Hepatocyte (in vitro differentiated cells): ENCODE data around the gene UVRAG. TPM values are rescaled to one million over a fixed set of nuclear protein-coding genes. Genes with fewer than 3 reads are reported as not detected.

ENCODE experiments used
- DNase-seq: peaks from one replicate; pipeline ENCODE4 v3.0.0-alpha.2; 2016; ENCODE audit warnings: low spot score
- H2AFZ ChIP-seq: fragments of 200-600 bp; sonication (generic); 2 replicates; pipeline ENCODE4 v1.6.0; 2016; ENCODE audit warnings: antibody characterized with exemption, mild to moderate bottlenecking
- H3K27ac ChIP-seq: fragments of 200-600 bp; sonication (generic); 2 replicates; pipeline ENCODE4 v1.5.1; 2016; ENCODE audit warnings: mild to moderate bottlenecking
- H3K27me3 ChIP-seq: fragments of 200-600 bp; sonication (generic); 2 replicates; pipeline ENCODE4 v1.6.1; 2016
- H3K36me3 ChIP-seq: fragments of 200-600 bp; sonication (generic); replicated peaks from 2 replicates; pipeline ENCODE4 v1.5.1; 2016; ENCODE audit warnings: low read depth; ENCODE audit not compliant: insufficient read depth
- H3K4me1 ChIP-seq: fragments of 200-600 bp; sonication (generic); 2 replicates; pipeline ENCODE4 v1.5.1; 2016; ENCODE audit warnings: mild to moderate bottlenecking, moderate library complexity; ENCODE audit not compliant: insufficient read depth
- H3K4me2 ChIP-seq: fragments of 200-600 bp; sonication (generic); 2 replicates; pipeline ENCODE4 v1.6.0; 2016
- H3K4me3 ChIP-seq: fragments of 200-600 bp; sonication (generic); 2 replicates; pipeline ENCODE4 v1.5.1; 2016; ENCODE audit warnings: mild to moderate bottlenecking
- H3K79me2 ChIP-seq: fragments of 200-600 bp; sonication (generic); 2 replicates; pipeline ENCODE4 v1.6.0; 2017; ENCODE audit warnings: mild to moderate bottlenecking
- H3K9me2 ChIP-seq: fragments of 200-600 bp; sonication (generic); replicated peaks from 2 replicates; pipeline ENCODE4 v1.6.0; 2017; ENCODE audit warnings: mild to moderate bottlenecking; ENCODE audit not compliant: insufficient read depth
- H3K9me3 ChIP-seq: fragments of 200-600 bp; sonication (generic); 2 replicates; pipeline ENCODE4 v1.5.1; 2016; ENCODE audit warnings: low read depth, mild to moderate bottlenecking
- H4K20me1 ChIP-seq: fragments of 200-600 bp; sonication (generic); 2 replicates; pipeline ENCODE4 v1.6.0; 2016; ENCODE audit warnings: mild to moderate bottlenecking; ENCODE audit not compliant: insufficient read depth, poor library complexity, severe bottlenecking
- CTCF ChIP-seq: fragments of 200-600 bp; sonication (generic); IDR thresholded peaks from 2 replicates; pipeline ENCODE4 v1.5.1; 2016; ENCODE audit warnings: antibody characterized with exemption, mild to moderate bottlenecking; ENCODE audit not compliant: poor library complexity
- EZH2 ChIP-seq: fragments of 200-600 bp; sonication (generic); IDR thresholded peaks from 2 replicates; pipeline ENCODE4 v1.6.1; 2016; ENCODE audit warnings: antibody characterized with exemption, mild to moderate bottlenecking, borderline replicate concordance
- EZH2phosphoT487 ChIP-seq: fragments of 200-600 bp; sonication (generic); IDR thresholded peaks from one replicate; pipeline ENCODE4 v1.6.1; 2018; ENCODE audit warnings: antibody characterized with exemption, mild to moderate bottlenecking, low read depth, moderate library complexity; ENCODE audit not compliant: unreplicated experiment, severe bottlenecking
- WGBS: methylation state at CpG from one replicate; pipeline ENCODE4 v1.1.6; 2016; ENCODE audit warnings: low lambda C conversion rate; ENCODE audit errors: missing lambda C conversion rate; 5-methylcytosine and 5-hydroxymethylcytosine counted together
- polyA plus RNA-seq: library from polyadenylated mRNA; unstranded; fragments of >200 nt; fragmentation: Nextera tagmentation; extraction: Ambion mirVana; gene quantifications from 2 replicates; pipeline ENCODE4 v1.2.1, GENCODE V29; 2016
- total RNA-seq: library from RNA; depleted of rRNA; stranded (reverse); fragments of >200 nt; gene quantifications from 2 replicates; pipeline ENCODE4 v1.2.3, GENCODE V29; 2014

UVRAG gene
- total and polyA plus RNA-seq, 2 experiments from 2014 or later = 15.3 to 36.5 TPM

DNA sequence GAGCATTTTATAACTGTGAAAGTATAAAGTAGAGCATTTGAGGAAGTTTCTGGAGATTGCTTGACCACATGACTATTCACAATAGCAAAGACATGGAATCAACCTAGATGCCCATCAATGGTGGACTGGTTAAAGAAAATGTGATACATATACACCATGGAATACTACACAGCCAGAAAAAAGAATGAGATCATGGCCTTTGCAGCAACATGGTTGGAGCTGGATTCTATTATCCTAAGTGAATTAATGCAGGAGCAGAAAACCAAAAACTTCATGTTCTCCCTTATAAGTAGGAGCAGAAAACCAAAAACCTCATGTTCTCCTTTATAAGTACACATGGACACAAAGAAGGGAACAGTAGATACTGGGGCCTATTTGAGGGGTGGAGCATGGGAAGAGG lies 30.3 kb downstream of the UVRAG start:
- Histone ChIP-seq H3K27me3 (no peaks in the 10 kb centered on the region), H3K79me2 (peaks cover 71% of the 10 kb centered on the region), H3K36me3 (no peaks in the 10 kb centered on the region), H4K20me1 (no peaks in the 10 kb centered on the region), H2AFZ (no peak overlapping the region), H3K4me3 (no peak overlapping the region), H3K9me2 (no peaks in the 10 kb centered on the region), H3K9me3 (no peaks in the 10 kb centered on the region), H3K4me1 (no peaks in the 10 kb centered on the region), H3K4me2 (no peak overlapping the region), H3K27ac (no peak overlapping the region)
- no peak for DNase-seq
- TF ChIP-seq EZH2 (no peak), EZH2phosphoT487 (no peak), CTCF (no peak)

DNA sequence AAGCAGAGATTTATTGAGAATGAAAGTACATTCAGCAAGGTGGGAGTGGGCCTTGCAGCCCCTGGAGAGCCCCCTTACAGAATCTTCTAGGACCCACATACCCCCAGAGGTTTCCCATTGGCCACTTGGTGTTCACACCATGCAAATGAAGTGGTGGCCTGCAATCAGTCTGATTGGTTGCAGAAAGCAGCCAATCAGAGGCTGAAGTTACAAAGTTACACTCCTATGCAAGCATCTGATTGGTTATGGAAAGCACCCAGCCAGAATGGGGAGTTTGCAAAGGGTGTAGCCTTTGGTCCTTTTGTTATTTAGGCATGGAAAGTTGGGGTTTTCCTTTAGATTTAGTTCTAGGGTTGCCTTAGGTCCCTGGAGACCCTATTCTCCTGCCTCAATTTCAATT lies 34.9 kb downstream of the UVRAG start:
- Histone ChIP-seq H4K20me1 (no peaks in the 10 kb centered on the region), H3K9me2 (no peaks in the 10 kb centered on the region), H2AFZ (no peak overlapping the region), H3K36me3 (no peaks in the 10 kb centered on the region), H3K4me1 (peaks cover 4% of the 10 kb centered on the region), H3K79me2 (peaks cover 58% of the 10 kb centered on the region), H3K27ac (no peak overlapping the region), H3K4me3 (no peak overlapping the region), H3K4me2 (no peak overlapping the region), H3K9me3 (no peaks in the 10 kb centered on the region), H3K27me3 (no peaks in the 10 kb centered on the region)
- DNase-seq = no peak
- TF ChIP-seq CTCF = no peak
- no peak for TF ChIP-seq EZH2
- no peak for TF ChIP-seq EZH2phosphoT487

GRCh38 chr11:75850787-75851186 lies 35.8 kb downstream of the UVRAG start:
- no peak for TF ChIP-seq EZH2
- TF ChIP-seq CTCF = no peak
- TF ChIP-seq EZH2phosphoT487 = no peak
- DNase-seq = no peak
- H4K20me1 ChIP-seq = no peaks in the 10 kb centered on the region
- no peaks in the 10 kb centered on the region for H3K36me3 ChIP-seq
- H3K79me2 ChIP-seq = peaks cover 53% of the 10 kb centered on the region
- H3K4me1 ChIP-seq = peaks cover 4% of the 10 kb centered on the region
- H3K27me3 ChIP-seq = no peaks in the 10 kb centered on the region
- H3K4me2 ChIP-seq = no peak overlapping the region
- 49% methylated on average over 3 of the region's 3 CpGs for WGBS
- H3K4me3 ChIP-seq = no peak overlapping the region
- peak overlapping the region; percentile 3 for H3K27ac ChIP-seq
- H2AFZ ChIP-seq = no peak overlapping the region
- no peaks in the 10 kb centered on the region for H3K9me2 ChIP-seq
- H3K9me3 ChIP-seq = no peaks in the 10 kb centered on the region

DNA sequence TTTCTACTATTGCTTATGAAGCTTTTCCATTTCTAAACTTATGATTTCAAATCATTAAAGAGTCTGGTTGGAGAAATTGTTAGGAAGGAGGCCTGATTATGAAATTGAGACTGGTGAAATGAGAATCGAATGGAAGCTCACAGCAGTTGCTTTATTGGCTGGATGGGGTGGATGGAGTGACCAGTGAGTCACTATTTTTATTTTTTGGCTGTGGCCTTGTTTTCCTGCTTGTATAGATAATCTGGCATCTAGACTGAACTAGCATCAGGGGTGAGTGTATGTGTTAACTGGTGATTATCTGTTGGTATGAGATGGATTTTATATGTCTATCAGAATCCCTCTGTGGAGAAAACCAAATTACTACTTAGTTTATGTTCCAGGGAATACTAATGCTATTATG lies 36.2 kb downstream of the UVRAG start:
- Histone ChIP-seq H3K79me2 (peaks cover 49% of the 10 kb centered on the region), H3K9me3 (no peaks in the 10 kb centered on the region), H4K20me1 (no peaks in the 10 kb centered on the region), H3K27me3 (no peaks in the 10 kb centered on the region), H3K9me2 (no peaks in the 10 kb centered on the region), H3K4me1 (peaks cover 4% of the 10 kb centered on the region), H3K27ac (peak overlapping the region; percentile 3), H3K4me3 (no peak overlapping the region), H3K36me3 (no peaks in the 10 kb centered on the region), H2AFZ (no peak overlapping the region), H3K4me2 (no peak overlapping the region)
- 81% methylated on average over 1 of the region's 1 CpG for WGBS
- DNase-seq = no peak
- no peak for TF ChIP-seq CTCF
- TF ChIP-seq EZH2 = no peak
- no peak for TF ChIP-seq EZH2phosphoT487
